Stimulated activated CD4-positive, alpha-beta T cell treated with anti-CD3 and anti-CD28 coated beads, Interleukin-4, amount 100 ng/mL, for 1 hour (primary cell): ENCODE measurements around the gene SLX4.

ENCODE experiments used
- DNase-seq: peaks from one replicate; pipeline ENCODE4 v3.0.0-alpha.2; 2020

SLX4 gene

DNA sequence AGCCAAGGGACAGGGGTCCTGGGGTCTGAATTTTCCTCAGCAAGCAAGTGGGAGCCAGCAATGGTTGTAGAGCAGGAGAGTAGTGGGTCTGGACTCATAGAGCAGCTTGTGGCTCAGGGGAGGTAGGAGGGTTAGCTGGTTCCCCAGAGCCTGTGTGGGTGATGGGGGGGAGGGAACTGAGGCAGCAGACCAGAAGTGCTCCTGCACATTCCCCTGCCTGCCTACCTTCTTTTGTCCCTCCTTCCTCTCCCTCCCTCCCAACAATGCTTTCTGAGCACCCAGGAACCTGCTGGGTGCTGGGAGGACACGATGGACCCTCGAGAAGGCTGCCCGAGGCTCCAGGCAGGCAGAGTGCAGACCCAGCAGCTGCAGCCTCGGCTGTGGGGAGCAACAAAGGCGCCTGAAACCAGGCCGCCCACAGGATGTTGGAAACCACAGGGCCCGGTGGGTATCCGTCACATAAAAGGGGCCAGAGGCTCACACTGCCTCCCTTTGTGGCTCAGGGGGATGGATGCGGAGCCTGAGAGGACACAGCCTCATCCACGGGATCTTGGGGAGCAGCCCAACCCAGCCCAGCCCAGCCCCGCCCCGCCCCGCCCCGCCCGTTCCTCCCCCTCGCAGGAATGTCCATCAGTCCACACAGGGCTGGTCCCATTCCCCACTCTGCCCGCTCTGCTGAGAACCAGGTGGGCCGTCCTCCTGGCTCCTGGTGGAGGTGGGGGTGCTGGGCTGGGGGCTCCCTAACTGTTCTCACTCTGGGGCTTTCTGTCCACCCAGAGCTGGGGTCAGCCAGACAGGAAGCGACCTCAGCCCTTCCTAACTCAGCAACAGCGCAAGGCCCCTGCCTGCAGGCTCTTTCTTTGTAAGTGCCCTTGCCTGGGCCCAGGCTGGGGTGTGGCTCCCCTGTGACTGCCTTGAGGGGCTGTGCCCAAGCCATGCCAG, 32.5 kb downstream of the SLX4 start:
- peak; percentile 44 for DNase-seq

DNA sequence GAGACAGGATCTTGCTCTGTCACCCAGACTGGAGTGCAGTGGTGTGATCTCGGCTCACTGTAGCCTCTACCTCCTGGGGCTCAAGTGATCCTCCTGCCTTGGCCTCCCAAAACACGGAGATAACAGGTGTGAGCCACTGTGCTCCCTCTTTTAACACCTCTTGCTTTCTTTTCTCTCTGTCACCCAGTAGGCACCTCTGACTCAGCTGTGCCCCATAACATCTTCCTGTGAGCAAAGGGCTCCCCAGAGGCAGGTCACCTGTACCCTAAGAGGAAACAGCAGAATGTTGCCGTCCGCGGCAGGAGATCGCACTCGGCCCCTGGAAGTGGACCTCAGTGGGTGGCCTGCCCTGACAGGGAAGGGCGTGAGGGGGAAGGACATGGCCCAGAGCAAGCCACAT, 33.3 kb downstream of the SLX4 start:
- peak; percentile 27 for DNase-seq

- DNase-seq, result peak; percentile 37
These were observed 34.1 kb downstream of the SLX4 start, which contains the start of gene NLRC3 for GRCh38 chr16:3577302-3577752. Gene NLRC3 (minus strand): TSS chr16:3577403. CDS start chr16:3565036, 12,367 bp downstream.

GRCh38 chr16:3576211-3576610, 35.2 kb downstream of the SLX4 start:
- peak; percentile 20 for DNase-seq

GRCh38 chr16:3575491-3575890, 35.9 kb downstream of the SLX4 start:
- no peak for DNase-seq

DNA sequence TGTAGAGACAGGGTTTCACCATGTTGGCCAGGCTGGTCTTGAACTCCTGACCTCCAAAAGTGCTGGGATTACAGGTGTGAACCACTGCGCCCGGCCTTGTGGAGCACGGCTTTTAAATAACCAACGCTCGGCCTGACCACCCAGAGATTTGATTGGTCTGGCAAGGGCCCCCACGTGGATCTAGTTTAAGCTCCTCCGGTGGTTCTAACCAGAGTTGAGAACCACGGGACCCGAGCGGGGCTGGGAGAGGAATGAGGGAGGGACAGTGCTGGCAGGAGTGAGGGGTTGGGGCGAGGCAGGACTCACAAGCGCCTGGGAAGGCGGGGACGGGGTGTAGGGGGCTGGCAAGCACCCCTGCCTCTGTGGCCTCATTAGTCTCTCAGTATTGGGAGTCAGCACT, 37.2 kb downstream of the SLX4 start:
- DNase-seq, result no peak

GRCh38 chr16:3573146-3573815, 38.1 kb downstream of the SLX4 start:
- no peak for DNase-seq

DNA sequence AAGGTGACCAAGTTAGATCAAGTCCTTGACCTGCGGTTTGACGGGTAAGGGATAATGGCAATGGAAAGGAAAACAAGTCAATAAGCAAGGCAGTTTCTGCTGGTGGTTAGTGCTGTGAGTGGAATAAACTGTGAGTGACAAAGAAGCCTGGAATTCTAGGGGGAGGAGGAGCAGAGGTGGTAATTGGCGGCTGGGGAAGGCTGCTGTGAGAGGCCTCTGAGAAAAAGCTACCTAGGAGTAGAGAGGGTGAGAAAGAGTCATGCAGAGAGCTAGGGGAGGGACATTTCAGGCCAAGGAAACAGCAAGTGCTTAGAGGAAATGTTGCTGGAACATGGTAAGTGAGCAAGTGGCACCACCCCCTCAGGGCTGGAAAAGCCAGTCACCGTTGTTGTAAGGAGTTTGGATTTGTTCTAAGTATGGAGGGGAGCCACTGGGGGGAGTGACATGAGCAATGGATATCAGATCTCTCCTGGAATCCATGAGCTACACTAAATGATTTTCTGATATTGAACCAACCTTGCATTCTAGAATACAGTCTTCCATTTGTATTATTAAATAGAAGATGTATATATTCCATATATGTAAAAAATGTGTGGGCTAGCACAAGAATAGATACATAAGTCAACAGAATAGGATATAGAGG, 40.9 kb downstream of the SLX4 start:
- DNase-seq, result no peak

DNA sequence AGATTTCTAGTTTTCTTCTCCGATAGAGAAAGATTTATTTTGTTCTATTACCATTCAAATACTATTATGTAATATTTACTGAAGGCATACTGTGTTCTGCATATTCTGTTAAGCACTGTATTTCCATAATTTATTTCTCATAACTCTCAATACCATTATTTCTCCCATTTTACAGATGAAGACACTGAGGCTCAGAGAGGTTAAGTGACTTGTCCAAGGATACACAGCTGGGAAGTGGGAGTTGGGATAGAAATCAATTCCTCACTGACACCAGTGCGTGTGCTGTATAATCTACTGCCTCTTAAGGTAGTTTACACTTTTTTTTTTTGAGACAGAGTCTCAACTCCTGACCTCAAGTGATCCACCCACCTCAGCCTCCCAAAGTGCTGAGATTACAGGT, 41.6 kb downstream of the SLX4 start:
- no peak for DNase-seq

DNA sequence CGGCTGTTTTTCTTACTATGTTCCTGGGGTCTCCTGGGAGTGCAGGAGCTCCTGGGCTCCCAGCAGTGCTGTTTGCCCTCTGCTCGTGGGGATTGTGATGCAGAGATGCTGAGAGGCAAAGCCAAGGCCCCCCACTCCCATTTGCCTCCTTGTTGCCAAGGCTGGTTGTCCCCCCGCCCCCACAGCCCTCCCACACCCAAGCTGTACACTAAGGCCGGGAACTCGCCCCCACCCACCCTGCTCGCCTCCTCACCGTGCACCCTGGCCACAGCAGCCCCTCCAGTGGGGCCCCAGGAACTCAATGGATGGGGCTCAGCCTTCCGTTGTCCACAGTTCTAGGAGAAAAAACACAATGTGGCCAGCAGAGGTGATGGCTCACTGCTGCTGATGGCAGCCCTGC, 44.4 kb downstream of the SLX4 start:
- no peak for DNase-seq

GRCh38 chr16:3564889-3565141, 46.6 kb downstream of the SLX4 start:
- no peak for DNase-seq

- DNase-seq, result no peak
These were observed 47.1 kb downstream of the SLX4 start for GRCh38 chr16:3564130-3564888.

DNA sequence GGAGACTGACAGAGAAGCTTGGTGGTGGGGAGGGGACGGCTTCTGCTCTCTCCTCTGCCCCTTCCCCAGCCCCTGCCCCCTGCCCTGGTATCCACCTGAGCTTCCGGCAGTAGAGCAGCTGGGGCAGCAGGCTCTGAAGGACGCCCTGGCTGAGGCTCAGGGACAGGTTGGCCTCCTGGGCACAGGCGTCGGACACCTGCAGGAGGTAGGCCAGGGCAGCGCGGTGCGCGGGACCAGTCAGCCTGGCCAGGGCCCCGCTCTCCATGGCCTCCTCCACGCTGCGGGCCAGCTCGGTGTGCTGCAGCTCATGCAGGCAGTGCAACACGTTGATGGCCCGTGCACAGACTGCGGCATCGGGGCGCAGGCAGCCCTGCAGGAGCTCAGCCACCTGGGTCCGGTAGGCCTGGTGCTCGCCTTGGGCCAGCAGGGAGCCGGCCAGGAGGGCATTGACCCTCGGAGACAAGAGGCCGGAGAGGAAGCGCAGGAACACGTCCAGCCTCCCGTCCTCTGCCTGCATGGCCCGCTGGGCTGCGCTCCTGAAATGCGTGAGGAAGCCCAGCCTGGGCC, 48.4 kb downstream of the SLX4 start:
- no peak for DNase-seq

DNA sequence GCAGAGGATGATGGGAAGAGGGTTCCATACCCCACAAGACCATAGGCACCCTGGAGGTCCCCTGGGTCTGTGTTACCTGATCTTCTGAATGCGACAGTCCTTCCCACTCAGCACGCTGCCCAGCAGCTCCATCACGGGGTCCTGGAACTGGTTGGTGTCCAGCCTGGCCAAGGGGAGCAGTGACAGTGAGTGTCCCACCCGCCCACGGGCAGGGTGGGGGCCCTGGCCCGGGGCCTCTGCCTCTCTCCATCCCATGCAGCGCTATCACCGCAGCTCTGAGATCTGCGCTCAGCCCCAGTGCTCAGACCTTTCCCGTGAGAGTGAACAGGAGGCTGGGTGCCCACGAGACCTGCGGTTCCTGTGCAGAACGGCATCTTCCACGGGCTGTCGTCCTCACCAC, 49.8 kb downstream of the SLX4 start:
- DNase-seq, result no peak

GRCh38 chr16:3554351-3554928, 57.0 kb downstream of the SLX4 start:
- no peak for DNase-seq

DNA sequence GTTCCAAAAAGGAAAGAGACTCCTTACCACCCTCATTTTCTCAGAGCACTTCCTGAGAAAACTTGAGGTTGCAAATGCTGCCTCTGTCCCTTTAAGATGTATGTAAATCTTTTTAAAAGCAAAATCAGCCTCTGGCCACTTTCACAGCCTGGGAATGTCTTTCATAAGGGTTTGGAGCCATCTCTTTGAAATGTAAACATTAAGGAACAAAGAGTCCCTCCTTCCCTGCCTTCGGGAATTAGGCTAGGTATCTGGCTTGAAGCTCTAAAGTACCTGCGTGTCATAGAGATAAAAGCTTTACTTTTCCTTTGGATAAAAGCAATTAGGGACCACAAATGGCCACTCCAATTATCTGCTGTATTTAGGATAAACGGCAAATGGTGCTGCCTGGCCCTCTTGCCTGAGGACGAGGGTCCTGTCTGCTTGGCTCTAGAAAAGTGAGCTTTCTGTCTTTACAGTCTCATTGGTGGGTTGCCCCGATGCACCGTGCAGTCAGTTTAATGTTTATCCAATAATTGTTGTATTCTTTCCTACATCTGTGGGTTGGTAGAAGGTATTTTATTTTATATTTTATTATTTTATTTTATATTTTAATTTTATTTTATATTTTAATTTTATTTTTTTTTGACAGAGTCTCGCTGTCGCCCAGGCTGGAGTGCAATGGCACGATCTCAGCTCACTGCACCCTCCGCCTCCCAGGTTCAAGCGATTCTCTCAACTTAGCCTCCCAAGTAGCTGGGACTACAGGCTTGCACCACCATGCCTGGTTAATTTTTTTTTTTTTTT, 58.1 kb downstream of the SLX4 start:
- no peak for DNase-seq

DNA sequence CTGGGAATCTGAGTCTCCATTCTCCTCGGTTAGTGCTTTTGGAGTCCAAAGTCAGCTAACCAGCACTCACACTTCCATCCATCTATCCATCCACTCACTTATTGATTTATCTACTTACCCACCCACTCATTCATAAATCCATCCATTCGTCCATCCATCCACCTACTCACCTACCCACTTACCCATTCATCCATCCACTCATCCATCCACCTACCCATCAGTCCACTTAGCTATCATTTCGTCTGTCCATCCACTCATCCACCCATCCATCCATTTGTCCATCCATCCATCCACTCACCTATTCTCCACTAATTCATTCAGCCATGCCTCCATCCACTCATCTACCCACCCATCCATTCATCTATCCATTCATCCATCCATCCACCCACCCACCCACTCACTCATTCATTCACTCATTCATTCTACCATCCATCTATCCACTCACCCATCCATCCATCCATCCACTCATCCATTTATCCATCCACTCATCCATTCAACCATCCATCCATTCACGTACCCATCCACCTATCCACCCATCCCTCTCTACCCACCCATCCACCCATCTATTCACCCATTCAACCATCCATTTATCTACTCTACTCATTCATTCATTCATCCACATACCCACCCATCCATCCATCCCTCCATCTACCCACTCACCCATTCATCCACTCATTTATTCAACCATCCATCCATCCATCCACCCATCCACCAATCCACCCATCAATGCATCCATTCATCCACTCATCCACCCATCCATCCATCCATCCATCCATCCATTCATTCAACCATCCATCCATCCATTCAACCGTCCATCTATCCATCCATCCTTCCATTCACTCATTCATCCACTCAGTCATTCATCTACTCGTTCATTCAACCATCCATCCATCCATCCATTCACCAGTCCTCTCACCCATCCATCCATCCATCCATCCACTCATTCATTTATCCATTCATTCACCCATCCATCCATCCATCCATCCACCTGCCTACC, 60.3 kb downstream of the SLX4 start:
- no peak for DNase-seq

- DNase-seq, result no peak
These were observed 61.5 kb downstream of the SLX4 start for GRCh38 chr16:3549906-3550305.

DNA sequence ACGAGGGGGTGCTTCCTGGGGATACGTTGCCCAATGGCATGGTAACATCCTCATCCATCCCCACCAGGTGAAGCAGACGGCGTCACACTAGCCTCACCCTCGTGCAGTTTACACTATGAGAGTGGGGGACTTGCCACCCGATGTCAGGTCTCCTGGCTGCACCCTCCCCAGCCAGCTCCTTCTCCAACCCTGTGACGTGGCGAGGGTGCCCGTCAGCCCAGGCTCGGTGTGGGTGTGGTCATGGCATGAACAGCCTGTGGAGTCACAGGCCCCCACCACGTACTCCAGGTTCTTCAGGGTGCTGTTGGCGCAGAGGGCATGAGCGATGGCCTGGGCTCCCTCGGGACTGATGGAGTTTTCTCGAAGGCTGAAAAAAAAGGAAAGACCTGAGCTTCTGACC, 62.5 kb downstream of the SLX4 start:
- no peak for DNase-seq

DNA sequence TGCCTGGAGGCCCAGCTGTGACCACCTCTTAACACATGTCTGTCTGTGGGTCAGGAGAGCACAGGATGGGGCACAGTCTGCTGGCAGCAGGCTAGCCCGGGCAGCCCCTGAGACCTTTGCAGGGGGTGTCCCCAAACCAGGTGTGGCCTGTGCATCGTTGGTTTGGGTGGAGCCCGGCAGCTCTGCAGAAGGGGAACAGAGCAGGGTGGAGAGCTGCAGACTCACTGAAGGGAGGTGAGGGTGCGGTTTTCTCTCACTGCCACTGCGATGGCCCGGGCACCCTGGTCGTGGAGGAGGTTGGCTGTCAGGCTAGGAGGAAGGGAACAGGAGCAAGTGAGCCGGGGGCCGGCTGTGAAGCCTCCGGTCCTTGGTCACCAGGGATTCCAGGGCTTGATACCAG, 63.0 kb downstream of the SLX4 start:
- DNase-seq, result no peak
